ENCODE measurements around the gene RPRD1A.

DNA sequence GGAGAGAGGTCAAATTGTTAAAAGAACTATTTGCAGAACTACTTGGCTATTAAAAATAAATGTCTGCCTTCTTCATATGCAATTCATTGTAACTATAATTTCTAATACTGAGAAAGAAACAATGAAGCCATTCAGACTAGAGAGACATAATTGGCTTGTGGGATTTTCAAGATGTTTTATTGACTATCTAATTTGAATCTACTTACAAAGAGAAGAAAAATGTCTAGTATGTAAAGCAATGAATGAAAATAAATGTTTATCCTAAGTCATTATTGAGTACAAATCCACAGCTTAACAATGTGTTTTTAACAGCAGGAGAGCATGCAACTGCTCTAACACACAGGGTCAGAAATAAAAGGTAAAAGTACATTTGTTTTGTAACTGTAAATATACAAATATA lies 75.7 kb downstream of the RPRD1A start:
- TF ChIP-seq, protein P1, sequence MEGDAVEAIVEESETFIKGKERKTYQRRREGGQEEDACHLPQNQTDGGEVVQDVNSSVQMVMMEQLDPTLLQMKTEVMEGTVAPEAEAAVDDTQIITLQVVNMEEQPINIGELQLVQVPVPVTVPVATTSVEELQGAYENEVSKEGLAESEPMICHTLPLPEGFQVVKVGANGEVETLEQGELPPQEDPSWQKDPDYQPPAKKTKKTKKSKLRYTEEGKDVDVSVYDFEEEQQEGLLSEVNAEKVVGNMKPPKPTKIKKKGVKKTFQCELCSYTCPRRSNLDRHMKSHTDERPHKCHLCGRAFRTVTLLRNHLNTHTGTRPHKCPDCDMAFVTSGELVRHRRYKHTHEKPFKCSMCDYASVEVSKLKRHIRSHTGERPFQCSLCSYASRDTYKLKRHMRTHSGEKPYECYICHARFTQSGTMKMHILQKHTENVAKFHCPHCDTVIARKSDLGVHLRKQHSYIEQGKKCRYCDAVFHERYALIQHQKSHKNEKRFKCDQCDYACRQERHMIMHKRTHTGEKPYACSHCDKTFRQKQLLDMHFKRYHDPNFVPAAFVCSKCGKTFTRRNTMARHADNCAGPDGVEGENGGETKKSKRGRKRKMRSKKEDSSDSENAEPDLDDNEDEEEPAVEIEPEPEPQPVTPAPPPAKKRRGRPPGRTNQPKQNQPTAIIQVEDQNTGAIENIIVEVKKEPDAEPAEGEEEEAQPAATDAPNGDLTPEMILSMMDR (IDR thresholded peaks at IDR 0.05; ENCODE audit: low read depth, low read length), result no peak
- no peak for TF ChIP-seq POLR2A (IDR thresholded peaks at IDR 0.05; ENCODE audit: extremely low read depth, insufficient read length)

Data from NB4 (cell line).